MM.1S (cell line): ENCODE results near the gene BRIP1.

Source experiments
- DNase-seq: peaks from one replicate; pipeline ENCODE4 v3.0.0-alpha.2; 2015
- H2AFZ ChIP-seq: fragments of 300-600 bp; sonication (generic); 2 replicates; pipeline ENCODE4 v1.6.0; 2016; ENCODE audit warnings: antibody characterized with exemption, low read length
- H3F3A ChIP-seq: fragments of 300-600 bp; sonication (generic); 2 replicates; pipeline ENCODE4 v1.6.1; 2016; ENCODE audit warnings: mild to moderate bottlenecking, antibody characterized with exemption, low read length, moderate library complexity, mixed read lengths; ENCODE audit not compliant: insufficient read depth
- H3K27ac ChIP-seq: fragments of 300-600 bp; sonication (generic); 2 replicates; pipeline ENCODE4 v1.5.1; 2016; ENCODE audit warnings: mild to moderate bottlenecking, low read length
- H3K27me3 ChIP-seq: fragments of 300-600 bp; sonication (generic); replicated peaks from 2 replicates; pipeline ENCODE4 v1.6.0; 2016; ENCODE audit warnings: low read length; ENCODE audit not compliant: insufficient read depth
- H3K36me3 ChIP-seq: fragments of 300-600 bp; sonication (generic); replicated peaks from 2 replicates; pipeline ENCODE4 v1.6.1; 2016; ENCODE audit warnings: mild to moderate bottlenecking, low read length, mixed read lengths; ENCODE audit not compliant: insufficient read depth
- H3K4me1 ChIP-seq: fragments of 300-600 bp; sonication (generic); 2 replicates; pipeline ENCODE4 v1.6.1; 2016; ENCODE audit warnings: low read length, mixed read lengths
- H3K4me2 ChIP-seq: fragments of 300-600 bp; sonication (generic); 2 replicates; pipeline ENCODE4 v1.6.0; 2016; ENCODE audit warnings: low read depth, low read length
- H3K4me3 ChIP-seq: fragments of 300-600 bp; sonication (generic); 2 replicates; pipeline ENCODE4 v1.5.1; 2016; ENCODE audit warnings: low read length, mixed read lengths
- H3K79me2 ChIP-seq: fragments of 300-600 bp; sonication (generic); 2 replicates; pipeline ENCODE4 v1.6.1; 2016; ENCODE audit warnings: mixed run types, low read length, mixed read lengths
- H3K9ac ChIP-seq: fragments of 300-600 bp; sonication (generic); 2 replicates; pipeline ENCODE4 v1.6.1; 2016; ENCODE audit warnings: low read length, mixed read lengths
- H3K9me2 ChIP-seq: fragments of 300-600 bp; sonication (generic); replicated peaks from 2 replicates; pipeline ENCODE4 v1.6.1; 2016; ENCODE audit warnings: mild to moderate bottlenecking, low read length, mixed read lengths; ENCODE audit not compliant: insufficient read depth
- H3K9me3 ChIP-seq: fragments of 300-600 bp; sonication (generic); replicated peaks from 2 replicates; pipeline ENCODE4 v1.6.1; 2016; ENCODE audit warnings: mild to moderate bottlenecking, low read length, mixed read lengths; ENCODE audit not compliant: insufficient read depth
- H4K20me1 ChIP-seq: fragments of 300-600 bp; sonication (generic); 2 replicates; pipeline ENCODE4 v1.6.1; 2016; ENCODE audit warnings: mild to moderate bottlenecking, low read length, moderate library complexity, mixed read lengths; ENCODE audit not compliant: insufficient read depth
- CTCF ChIP-seq: fragments of 300-600 bp; sonication (generic); IDR thresholded peaks from 2 replicates; pipeline ENCODE4 v1.5.1; 2016; ENCODE audit warnings: antibody characterized with exemption, low read length, mixed read lengths
- EZH2 ChIP-seq: fragments of 300-600 bp; sonication (generic); optimal IDR thresholded peaks from 2 replicates; pipeline ENCODE3; 2017; ENCODE audit warnings: low read depth, mild to moderate bottlenecking, antibody characterized with exemption, low read length, mixed read lengths
- EZH2phosphoT487 ChIP-seq: fragments of 300-600 bp; sonication (generic); IDR thresholded peaks from 2 replicates; pipeline ENCODE4 v1.6.1; 2018; ENCODE audit warnings: antibody characterized with exemption, low read length

BRIP1 gene

GRCh38 chr17:61847659-61848058 is 15.7 kb downstream of the BRIP1 start:
- Histone ChIP-seq H3K27ac (no peak overlapping the region), H3K4me2 (no peak overlapping the region), H4K20me1 (no peaks in the 10 kb centered on the region; the same call in 1 of the 2 replicates), H3K4me3 (no peak overlapping the region), H3K79me2 (no peaks in the 10 kb centered on the region), H3K36me3 (no peaks in the 10 kb centered on the region; the same call in 1 of the 2 replicates), H3K27me3 (no peaks in the 10 kb centered on the region), H3K9ac (no peak overlapping the region), H3K9me2 (no peaks in the 10 kb centered on the region), H3F3A (no peaks in the 10 kb centered on the region), H3K9me3 (no peaks in the 10 kb centered on the region), H2AFZ (no peak overlapping the region), H3K4me1 (no peaks in the 10 kb centered on the region)
- no peak for DNase-seq
- TF ChIP-seq EZH2phosphoT487: no peak
- TF ChIP-seq CTCF: no peak
- no peak for TF ChIP-seq EZH2

- H3F3A ChIP-seq: no peaks in the 10 kb centered on the region
These were observed 16.5 kb downstream of the BRIP1 start for GRCh38 chr17:61846761-61847375.

GRCh38 chr17:61846088-61846487 is 17.2 kb downstream of the BRIP1 start:
- Histone ChIP-seq H3K79me2 (no peaks in the 10 kb centered on the region), H3K9ac (no peak overlapping the region), H3K27me3 (no peaks in the 10 kb centered on the region), H3F3A (no peaks in the 10 kb centered on the region), H3K4me2 (no peak overlapping the region), H3K36me3 (no peaks in the 10 kb centered on the region; the same call in 1 of the 2 replicates), H3K27ac (no peak overlapping the region), H3K9me3 (no peaks in the 10 kb centered on the region), H4K20me1 (no peaks in the 10 kb centered on the region; the same call in 1 of the 2 replicates), H3K4me1 (no peaks in the 10 kb centered on the region), H3K4me3 (no peak overlapping the region), H3K9me2 (no peaks in the 10 kb centered on the region), H2AFZ (no peak overlapping the region)
- DNase-seq: no peak
- TF ChIP-seq CTCF: no peak
- no peak for TF ChIP-seq EZH2phosphoT487
- TF ChIP-seq EZH2: no peak

More at GRCh38 chr17:61846761-61847375, 16.5 kb downstream of the BRIP1 start:
- TF ChIP-seq EZH2phosphoT487 (no peak), CTCF (no peak)
- H3K4me2 ChIP-seq: no peak overlapping the region
- no peaks in the 10 kb centered on the region for H3K4me1 ChIP-seq
- H3K9me3 ChIP-seq: no peaks in the 10 kb centered on the region
- H4K20me1 ChIP-seq: no peaks in the 10 kb centered on the region; the same call in 1 of the 2 replicates
- H3K27me3 ChIP-seq: no peaks in the 10 kb centered on the region
- H3K4me3 ChIP-seq: no peak overlapping the region
- no peak overlapping the region for H3K27ac ChIP-seq
- H3K79me2 ChIP-seq: no peaks in the 10 kb centered on the region
- no peak for DNase-seq
- no peak overlapping the region for H3K9ac ChIP-seq
- H3K36me3 ChIP-seq: no peaks in the 10 kb centered on the region; the same call in 1 of the 2 replicates
- no peak overlapping the region for H2AFZ ChIP-seq
- H3K9me2 ChIP-seq: no peaks in the 10 kb centered on the region
